GM18861 (cell line): ENCODE results near the gene PAQR9.

ENCODE experiments used
- ATAC-seq: cut with Tn5 transposase; IDR thresholded peaks from one replicate; pipeline ENCODE4 v1.9.1; 2021; ENCODE audit not compliant: unreplicated experiment

Gene PAQR9

DNA sequence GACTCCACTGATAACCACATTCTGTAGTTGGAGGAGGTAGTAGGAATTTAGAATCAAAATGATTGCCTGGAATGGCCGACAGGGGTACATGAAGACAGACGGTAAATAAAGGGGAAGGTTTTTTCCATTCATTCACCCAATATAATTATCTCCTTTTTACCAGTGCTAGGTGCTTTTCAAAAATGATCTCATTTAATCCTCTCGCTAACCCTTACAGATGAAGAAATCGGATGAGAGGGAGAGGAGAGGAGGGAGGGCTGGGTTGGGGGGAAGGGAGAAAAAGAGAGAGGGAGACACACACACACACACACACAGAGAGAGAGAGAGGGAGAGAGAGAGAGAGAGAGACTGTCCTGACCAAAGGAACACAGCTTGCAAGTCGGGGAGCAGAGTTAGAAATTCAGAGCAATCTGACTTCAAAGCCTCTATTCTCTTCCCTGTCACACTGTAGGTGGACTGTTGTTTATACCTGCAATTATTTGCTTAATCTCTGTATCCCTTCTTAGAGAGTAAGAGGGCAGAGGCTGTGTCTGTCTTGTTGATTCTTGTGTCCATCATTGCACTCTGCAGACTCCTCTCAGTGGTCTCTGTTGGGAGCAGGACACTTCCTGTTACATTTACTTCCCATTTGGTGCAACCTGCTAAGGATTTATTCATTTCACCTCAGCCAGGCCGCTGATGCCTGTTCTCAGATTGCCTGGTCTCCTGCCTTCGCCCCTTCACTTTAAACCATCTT is 18.7 kb upstream of the PAQR9 start:
- no peak for ATAC-seq

GRCh38 chr3:142981108-142981507 is 17.6 kb upstream of the PAQR9 start:
- ATAC-seq: no peak

- ATAC-seq: no peak
Observed at GRCh38 chr3:142977399-142977728, 13.9 kb upstream of the PAQR9 start.

DNA sequence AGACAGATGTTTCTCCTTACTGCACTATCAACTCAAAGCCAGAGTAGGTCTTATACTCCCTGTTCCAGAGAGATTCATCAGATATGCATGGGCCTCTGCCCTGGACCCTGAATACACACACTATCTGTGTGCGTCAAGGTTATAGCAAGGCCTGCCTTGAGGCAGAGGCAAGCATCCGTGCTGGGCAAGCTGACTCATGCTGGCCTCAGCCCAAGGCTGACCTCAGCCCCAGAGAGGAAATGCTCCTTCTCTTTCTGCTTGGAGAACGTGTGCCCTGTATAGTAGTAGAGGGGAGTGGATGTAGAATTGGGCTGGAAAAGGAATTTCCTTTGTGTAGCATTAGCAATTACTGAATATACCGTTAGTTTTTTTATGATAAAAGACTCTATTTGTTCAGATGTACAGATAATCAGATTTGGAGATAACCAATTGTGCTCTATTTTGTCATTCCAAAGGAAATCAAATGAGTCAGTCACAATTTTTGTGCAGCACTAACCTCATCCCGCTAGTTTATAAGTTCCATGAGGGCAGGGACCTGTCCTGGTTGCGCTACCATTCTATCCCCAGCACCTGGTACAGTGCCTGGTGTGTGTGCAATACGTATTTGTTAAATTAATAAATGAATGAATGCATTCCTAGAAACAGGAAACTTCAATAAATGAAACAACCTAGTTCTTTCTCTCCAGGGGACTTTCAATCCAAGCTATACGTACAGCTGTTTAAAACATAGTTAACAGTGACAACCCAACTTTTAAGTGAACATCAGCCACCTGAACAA is 13.3 kb upstream of the PAQR9 start:
- no peak for ATAC-seq

- no peak for ATAC-seq
Observed at GRCh38 chr3:142975316-142975995, 12.0 kb upstream of the PAQR9 start.

GRCh38 chr3:142973217-142974009 is 9.9 kb upstream of the PAQR9 start:
- no peak for ATAC-seq

GRCh38 chr3:142972092-142972753 is 8.7 kb upstream of the PAQR9 start:
- no peak for ATAC-seq

GRCh38 chr3:142971431-142971830 is 8.0 kb upstream of the PAQR9 start:
- no peak for ATAC-seq

GRCh38 chr3:142968319-142969025 is 5.0 kb upstream of the PAQR9 start:
- ATAC-seq: no peak

DNA sequence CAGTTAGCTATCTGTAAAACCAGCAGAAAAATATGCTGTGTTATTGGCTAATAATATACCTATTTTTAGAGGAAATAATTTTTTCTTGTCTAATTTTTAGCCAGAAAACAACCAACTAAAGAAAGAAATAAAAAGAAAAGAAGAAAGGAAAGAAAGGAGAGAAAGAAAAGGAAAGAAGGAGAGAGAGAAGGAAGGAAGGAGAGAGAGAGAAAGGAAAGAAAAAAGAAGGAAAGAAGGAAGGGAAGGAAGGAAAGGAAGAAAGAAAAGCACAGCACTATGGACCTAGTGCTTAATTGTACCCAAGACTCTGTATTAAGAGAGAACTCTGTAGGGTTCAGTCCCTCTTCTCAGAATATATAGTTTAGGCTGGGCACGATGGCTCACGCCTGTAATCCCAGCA is 3.3 kb upstream of the PAQR9 start:
- ATAC-seq: no peak

GRCh38 chr3:142965581-142965980 is 2.1 kb upstream of the PAQR9 start:
- no peak for ATAC-seq

DNA sequence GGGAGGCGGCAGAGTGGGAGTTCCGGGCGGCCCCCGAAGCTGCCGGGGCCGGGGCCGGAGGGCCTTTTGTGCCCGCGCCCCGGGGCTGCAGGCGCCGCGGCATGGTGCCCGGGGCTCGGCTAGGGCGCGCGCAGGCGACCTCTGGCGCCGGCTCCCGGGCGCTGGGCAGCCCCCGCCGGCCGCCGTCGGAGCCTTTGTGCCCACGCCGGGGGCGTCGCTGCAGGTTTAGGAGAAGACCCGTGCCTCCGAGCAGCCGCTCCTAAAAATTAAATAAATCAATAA is 299 bp downstream of the PAQR9 start:
- no peak for ATAC-seq

DNA sequence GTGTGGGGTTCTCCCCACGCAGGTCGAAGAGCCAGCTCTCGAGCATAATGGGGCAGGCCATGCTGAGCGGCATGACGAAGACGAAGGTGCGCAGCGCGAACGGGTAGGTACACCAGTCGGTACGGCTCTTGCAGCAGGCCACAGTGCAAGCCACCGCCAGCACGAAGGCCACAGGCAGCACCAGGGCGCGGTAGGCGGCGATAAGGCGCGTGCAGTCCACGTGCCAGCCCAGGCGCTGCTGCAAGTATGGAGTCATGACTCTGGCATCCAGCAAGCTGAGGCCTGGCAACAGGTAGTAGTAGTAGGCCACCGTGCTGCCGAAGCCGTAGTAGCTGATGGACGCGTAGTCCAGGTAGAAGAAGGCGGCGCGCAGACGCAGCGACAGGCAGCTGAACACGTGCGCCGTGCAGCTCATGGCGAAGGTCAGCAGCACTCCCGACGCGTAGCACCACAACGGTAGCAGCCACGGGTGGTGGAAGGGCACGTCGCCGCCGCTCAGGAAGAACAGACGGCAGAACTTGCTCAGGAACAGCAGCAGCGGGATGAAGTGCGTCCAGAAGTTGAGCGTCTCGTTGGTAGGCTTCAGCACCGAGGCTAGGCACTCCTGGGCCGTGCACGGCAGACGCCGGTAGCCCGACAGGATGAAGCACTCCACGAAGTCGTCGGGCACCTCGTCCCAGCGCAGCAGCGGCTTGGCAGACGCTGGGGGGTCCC is 797 bp downstream of the PAQR9 start:
- ATAC-seq: no peak

DNA sequence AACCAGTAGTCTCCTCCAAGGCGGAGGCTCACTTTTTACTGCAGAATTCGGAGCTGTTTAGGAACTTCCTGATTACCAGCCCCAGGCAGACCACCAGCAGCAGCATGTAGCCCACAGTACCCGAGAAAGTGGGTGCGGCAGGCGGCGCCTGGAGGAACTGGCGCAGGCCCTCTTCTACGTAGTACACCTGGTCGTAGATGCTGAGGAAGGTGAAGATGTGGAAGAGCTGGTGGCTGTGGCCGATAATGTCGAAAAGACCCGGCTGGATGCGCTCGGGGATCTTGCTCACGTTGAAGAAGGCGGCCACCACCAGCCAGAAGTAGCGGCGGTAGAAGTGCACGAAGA is 1.3 kb downstream of the PAQR9 start:
- no peak for ATAC-seq

DNA sequence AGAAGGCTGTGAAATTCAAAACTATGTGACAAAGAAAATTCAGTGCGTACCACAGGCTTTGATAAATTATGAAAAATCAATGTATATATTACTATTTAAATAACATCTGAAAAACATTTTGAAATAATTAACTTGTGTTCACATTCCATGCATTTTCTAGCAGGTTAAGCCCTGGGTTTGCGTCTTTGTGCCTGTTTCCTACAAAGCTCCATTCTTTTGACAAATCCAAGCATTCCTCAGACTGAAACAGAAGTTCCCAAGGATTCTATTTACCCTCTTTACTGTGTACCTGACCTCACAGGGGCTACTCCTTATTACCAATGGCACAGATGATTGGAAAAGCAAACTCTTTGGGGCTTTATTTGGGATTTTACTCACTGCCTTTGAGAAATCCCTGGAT is 1.9 kb downstream of the PAQR9 start:
- ATAC-seq: no peak

DNA sequence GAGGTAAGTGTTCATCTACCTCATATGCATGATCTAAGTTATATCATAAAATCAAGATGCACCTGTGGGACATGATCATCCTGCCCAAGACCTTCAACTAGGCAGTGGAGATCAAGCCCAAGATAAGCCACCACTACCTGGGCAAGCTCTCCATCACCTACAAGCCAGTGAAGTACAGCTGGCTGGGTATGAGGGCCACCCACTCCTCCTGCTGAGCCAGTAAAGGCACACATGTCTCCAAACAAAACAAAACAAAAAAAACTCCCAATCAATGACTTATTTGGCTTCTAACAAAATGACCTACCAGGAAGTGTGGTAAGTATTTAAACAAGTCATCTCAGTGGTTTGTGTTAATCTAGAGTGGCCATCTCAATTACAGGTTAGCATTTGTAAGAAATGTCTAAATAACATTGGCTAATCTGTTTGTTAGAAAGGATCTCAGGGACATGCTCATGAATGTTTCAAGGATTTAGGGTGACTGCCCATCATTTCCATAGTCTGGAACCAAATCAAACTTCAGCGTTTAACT is 3.1 kb downstream of the PAQR9 start:
- ATAC-seq: no peak

GRCh38 chr3:142958707-142959106 is 4.8 kb downstream of the PAQR9 start:
- no peak for ATAC-seq

DNA sequence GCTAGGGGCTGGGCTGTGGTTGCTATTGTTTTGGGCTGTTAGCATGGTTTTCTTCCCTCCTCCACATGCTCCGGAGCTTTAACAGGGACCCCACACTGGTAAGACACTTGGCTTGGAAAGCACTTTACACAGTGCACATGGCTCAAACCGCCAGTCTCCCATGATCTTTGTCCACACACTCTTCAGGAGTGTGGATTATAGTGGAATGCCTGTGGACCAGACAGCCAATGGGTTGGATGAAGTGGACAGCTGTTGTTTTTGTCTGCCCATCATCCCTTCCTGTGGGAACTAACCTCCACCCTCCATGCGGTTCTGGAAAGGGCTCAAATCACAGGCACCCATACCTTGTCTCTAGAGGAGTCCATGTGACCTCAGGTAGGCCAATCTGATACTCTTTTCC is 10.0 kb downstream of the PAQR9 start:
- ATAC-seq: no peak

- ATAC-seq: no peak
Observed at GRCh38 chr3:142952272-142953193, 10.9 kb downstream of the PAQR9 start.
